ENCODE results near the gene CTDSPL. TPM values are rescaled to one million over a fixed set of nuclear protein-coding genes. Genes with fewer than 3 reads are reported as not detected.

CTDSPL gene
- total RNA-seq, 1 donor from 2014 or later, result not detected

DNA sequence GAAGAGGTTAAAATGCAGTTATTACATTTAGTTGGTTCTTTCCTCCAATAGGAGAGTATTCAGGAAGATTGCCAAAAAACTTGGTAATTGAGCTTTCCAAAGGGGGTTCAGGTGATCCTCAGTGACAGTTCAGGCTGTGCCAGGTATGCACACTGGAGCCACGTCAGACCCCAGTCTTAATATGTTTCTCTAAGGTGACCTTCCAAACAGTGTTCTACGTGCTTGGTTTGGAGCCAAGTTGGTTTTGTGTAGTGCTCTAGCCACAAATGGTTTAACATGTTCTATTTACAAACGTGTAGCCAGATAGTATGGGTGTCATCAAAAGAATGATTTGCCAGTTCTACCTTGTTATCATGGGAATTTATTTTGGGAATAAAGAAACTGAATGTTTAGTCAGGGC is 21.0 kb downstream of the CTDSPL start:
- Mint-ChIP-seq H3K4me1 (no peaks in the 10 kb centered on the region), H3K4me3 (no peak overlapping the region), H3K36me3 (ENCODE audit: low read depth) (no peaks in the 10 kb centered on the region), H3K27ac (no peak overlapping the region), H3K27me3 (peaks cover 15% of the 10 kb centered on the region), H3K9me3 (no peaks in the 10 kb centered on the region)
- ChIA-PET CTCF (no interaction called here), POLR2A (no interaction called here)
- DNase-seq (no peak), ATAC-seq (ENCODE audit: low read depth) (no peak)
- TF ChIP-seq, protein P1, sequence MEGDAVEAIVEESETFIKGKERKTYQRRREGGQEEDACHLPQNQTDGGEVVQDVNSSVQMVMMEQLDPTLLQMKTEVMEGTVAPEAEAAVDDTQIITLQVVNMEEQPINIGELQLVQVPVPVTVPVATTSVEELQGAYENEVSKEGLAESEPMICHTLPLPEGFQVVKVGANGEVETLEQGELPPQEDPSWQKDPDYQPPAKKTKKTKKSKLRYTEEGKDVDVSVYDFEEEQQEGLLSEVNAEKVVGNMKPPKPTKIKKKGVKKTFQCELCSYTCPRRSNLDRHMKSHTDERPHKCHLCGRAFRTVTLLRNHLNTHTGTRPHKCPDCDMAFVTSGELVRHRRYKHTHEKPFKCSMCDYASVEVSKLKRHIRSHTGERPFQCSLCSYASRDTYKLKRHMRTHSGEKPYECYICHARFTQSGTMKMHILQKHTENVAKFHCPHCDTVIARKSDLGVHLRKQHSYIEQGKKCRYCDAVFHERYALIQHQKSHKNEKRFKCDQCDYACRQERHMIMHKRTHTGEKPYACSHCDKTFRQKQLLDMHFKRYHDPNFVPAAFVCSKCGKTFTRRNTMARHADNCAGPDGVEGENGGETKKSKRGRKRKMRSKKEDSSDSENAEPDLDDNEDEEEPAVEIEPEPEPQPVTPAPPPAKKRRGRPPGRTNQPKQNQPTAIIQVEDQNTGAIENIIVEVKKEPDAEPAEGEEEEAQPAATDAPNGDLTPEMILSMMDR (IDR thresholded peaks at IDR 0.05), result no peak
- intact Hi-C loops (cut with micrococcal nuclease), result no loop called here

DNA sequence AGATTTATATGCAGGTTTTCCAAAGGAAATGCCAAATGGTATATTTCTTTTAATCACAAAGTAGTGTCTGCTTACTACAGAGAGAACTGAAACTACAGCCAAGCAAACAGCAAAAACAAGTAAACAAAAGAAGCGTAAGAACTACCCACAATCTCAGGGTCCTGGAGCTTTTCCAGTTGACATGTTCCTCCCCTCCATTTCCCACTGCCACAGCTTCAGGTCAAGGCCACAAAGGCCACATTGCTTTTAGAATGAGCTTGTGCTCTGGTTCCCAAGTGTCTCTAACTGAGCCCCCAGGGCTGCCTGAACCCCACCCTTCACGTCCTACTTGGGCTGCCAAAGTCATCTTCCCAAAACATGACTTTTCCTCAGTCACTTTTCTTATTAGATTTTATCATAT is 24.1 kb downstream of the CTDSPL start:
- H3K27ac Mint-ChIP-seq, result no peak overlapping the region

DNA sequence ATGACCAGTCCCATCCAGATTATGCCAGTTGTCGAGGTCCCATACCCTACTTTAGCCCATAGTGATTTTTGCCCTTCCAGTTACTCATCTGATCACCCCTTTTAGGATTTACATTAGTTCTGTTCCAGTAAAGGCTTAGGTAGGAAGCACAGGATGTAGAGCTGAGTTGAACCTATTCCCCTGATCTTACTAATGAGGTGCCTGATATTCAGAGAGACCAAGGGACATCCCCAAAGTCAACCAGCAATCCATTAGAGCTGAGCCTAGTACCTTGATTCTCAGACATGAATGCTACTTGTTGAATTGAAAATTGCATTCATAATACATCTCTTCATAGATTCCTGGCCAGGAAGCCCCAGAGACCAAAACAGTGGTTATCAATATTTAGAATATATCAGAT is 24.7 kb downstream of the CTDSPL start:
- Mint-ChIP-seq H3K27ac (no peak overlapping the region), H3K4me1 (no peaks in the 10 kb centered on the region), H3K27me3 (peaks cover 15% of the 10 kb centered on the region), H3K4me3 (no peak overlapping the region), H3K9me3 (no peaks in the 10 kb centered on the region), H3K36me3 (ENCODE audit: low read depth) (no peaks in the 10 kb centered on the region)
- intact Hi-C loops (cut with micrococcal nuclease), result no loop called here
- POLR2A ChIA-PET, result no interaction called here
- TF ChIP-seq, protein P1 (IDR thresholded peaks at IDR 0.05), result no peak
- ATAC-seq (ENCODE audit: low read depth), result no peak
- CTCF ChIA-PET, result no interaction called here
- no peak for DNase-seq

More for the DNA sequence above, 24.1 kb downstream of the CTDSPL start:
- ATAC-seq (ENCODE audit: low read depth) (no peak), DNase-seq (no peak)
- H3K4me1 Mint-ChIP-seq, result no peaks in the 10 kb centered on the region
- POLR2A ChIA-PET, result no interaction called here
- H3K4me3 Mint-ChIP-seq, result no peak overlapping the region
- intact Hi-C loops (cut with micrococcal nuclease), result no loop called here
- H3K27me3 Mint-ChIP-seq, result peaks cover 15% of the 10 kb centered on the region
- CTCF ChIA-PET, result no interaction called here
- TF ChIP-seq, protein P1 (IDR thresholded peaks at IDR 0.05), result no peak
- H3K36me3 Mint-ChIP-seq (ENCODE audit: low read depth), result no peaks in the 10 kb centered on the region
- no peaks in the 10 kb centered on the region for H3K9me3 Mint-ChIP-seq

DNA sequence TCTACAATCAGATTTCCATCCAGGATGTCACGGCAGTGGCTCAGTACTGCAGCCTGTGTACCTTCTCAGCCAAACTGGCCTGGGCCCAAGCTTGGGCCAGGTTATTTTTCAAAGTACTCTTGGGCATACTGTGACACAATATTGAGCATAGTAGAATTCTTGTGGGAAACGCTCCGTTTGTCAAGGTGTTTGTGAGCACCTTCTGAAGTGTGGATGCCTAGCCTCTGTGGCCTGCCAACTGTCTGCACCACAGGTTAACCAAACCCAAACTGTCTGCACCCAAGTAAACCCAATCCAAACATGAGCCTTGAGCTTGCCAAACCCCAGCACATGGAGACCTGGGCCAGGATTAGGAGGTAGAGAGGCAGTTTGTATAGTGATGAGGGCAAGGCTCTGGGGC is 25.4 kb downstream of the CTDSPL start:
- peaks cover 15% of the 10 kb centered on the region for H3K27me3 Mint-ChIP-seq
- no peak for ATAC-seq (ENCODE audit: low read depth)

DNA sequence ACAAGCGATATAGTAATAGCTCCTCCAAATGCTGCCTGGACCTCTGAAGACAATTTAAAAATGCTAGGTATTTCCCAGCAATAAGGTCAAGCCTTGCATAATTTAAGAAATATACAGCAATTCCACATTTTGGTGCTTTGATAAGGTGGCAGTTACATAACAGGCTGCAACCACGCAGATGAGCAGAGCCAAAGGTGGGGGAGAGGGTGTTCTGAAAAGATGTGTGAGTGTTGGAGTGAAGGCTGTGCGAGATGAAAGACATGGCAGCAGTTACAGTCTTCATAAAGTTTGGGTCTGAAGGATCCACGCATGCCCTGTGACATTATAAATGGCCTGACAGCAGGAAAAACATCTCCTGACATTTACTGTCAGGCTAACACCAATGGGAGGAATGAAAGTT is 26.1 kb downstream of the CTDSPL start:
- Mint-ChIP-seq H3K27ac (no peak overlapping the region), H3K4me1 (no peaks in the 10 kb centered on the region), H3K4me3 (no peak overlapping the region), H3K9me3 (no peaks in the 10 kb centered on the region), H3K36me3 (ENCODE audit: low read depth) (no peaks in the 10 kb centered on the region), H3K27me3 (peaks cover 15% of the 10 kb centered on the region)
- DNase-seq (no peak), ATAC-seq (ENCODE audit: low read depth) (no peak)
- ChIA-PET POLR2A (no interaction called here), CTCF (no interaction called here)
- intact Hi-C loops (cut with micrococcal nuclease), result no loop called here
- TF ChIP-seq, protein P1 (IDR thresholded peaks at IDR 0.05), result no peak

More for the DNA sequence above, 25.4 kb downstream of the CTDSPL start:
- H3K9me3 Mint-ChIP-seq, result no peaks in the 10 kb centered on the region
- no peaks in the 10 kb centered on the region for H3K36me3 Mint-ChIP-seq (ENCODE audit: low read depth)
- no peak overlapping the region for H3K4me3 Mint-ChIP-seq
- H3K4me1 Mint-ChIP-seq, result no peaks in the 10 kb centered on the region
- POLR2A ChIA-PET, result no interaction called here
- TF ChIP-seq, protein P1 (IDR thresholded peaks at IDR 0.05), result no peak
- DNase-seq, result no peak
- H3K27ac Mint-ChIP-seq, result no peak overlapping the region
- CTCF ChIA-PET, result no interaction called here
- intact Hi-C loops (cut with micrococcal nuclease), result no loop called here
